IPS-15b (cell line): ENCODE measurements around the gene KBTBD12.
"Not testable (repeated sequence)": the region's sequence is repeated elsewhere in the genome, so short reads cannot be mapped to it uniquely, and the experiment has no call there.

Source experiments
- H3K27me3 ChIP-seq: one replicate; pipeline ENCODE4 v1.6.1; 2013; ENCODE audit warnings: low read length; ENCODE audit not compliant: control insufficient read depth, insufficient read depth
- H3K36me3 ChIP-seq: one replicate; pipeline ENCODE4 v1.6.1; 2013; ENCODE audit warnings: low read length; ENCODE audit not compliant: control insufficient read depth, insufficient read depth
- H3K4me1 ChIP-seq: one replicate; pipeline ENCODE4 v1.6.1; 2013; ENCODE audit warnings: mild to moderate bottlenecking, low read length; ENCODE audit not compliant: control insufficient read depth, insufficient read depth
- H3K4me3 ChIP-seq: one replicate; pipeline ENCODE4 v1.5.1; 2013; ENCODE audit warnings: low read depth, low read length
- H3K9ac ChIP-seq: one replicate; pipeline ENCODE4 v1.6.1; 2013; ENCODE audit warnings: low read depth, mild to moderate bottlenecking, low read length
- H3K9me3 ChIP-seq: one replicate; pipeline ENCODE4 v1.6.1; 2013; ENCODE audit warnings: mild to moderate bottlenecking, low read length; ENCODE audit not compliant: control insufficient read depth, insufficient read depth

KBTBD12 gene

DNA sequence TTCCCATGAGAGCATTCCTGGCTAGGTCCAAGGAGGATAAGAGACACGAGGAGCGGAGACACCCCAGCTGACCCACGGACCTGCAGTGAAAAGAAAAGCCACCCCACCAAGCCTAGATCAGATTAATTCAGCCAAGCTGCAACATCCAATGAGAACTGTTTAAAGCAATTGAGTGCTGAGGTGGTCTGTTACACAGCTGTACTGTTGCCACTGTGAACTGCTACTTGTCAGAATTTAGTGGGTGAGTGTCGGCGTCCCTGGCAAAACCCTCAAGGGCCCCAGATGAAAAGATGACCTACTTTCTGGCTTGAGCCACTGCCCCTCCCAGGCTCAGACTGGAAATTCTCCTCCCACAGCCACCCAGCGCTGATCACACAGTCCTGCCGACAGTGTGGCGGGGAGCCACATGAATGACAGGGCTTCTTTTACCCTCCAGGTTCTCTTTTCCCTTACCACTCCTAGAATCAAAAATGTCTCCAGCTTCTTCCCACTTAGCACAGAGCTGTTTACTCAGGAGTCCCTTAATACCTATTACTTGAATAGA lies 26.4 kb upstream of the KBTBD12 start:
- H3K36me3 ChIP-seq = no peaks in the 10 kb centered on the region
- no peaks in the 10 kb centered on the region for H3K4me1 ChIP-seq
- no peaks in the 10 kb centered on the region for H3K9me3 ChIP-seq
- H3K27me3 ChIP-seq = no peaks in the 10 kb centered on the region
- no peak overlapping the region for H3K4me3 ChIP-seq
- H3K9ac ChIP-seq = no peak overlapping the region

DNA sequence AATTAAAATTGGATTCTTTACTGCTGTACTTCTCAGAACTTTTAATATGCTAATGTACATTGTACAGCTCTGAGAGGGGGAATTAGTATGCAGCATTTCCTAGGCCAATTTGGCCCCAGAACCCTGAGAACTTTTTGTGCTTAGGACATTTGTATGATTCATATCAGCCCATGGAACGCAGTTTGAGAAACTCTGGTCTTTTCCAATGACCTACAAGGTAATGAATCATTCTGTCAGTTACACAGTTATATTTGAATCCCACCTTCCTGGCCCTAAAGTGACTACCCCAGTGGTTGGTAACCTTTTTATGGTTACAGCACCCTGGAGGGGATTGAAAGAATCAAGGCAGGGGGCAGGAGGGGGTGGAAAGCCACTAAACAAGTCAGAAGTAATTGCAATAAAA lies 25.6 kb upstream of the KBTBD12 start:
- Histone ChIP-seq H3K9ac (no peak overlapping the region), H3K4me3 (no peak overlapping the region), H3K27me3 (no peaks in the 10 kb centered on the region), H3K9me3 (no peaks in the 10 kb centered on the region), H3K36me3 (no peaks in the 10 kb centered on the region), H3K4me1 (no peaks in the 10 kb centered on the region)

DNA sequence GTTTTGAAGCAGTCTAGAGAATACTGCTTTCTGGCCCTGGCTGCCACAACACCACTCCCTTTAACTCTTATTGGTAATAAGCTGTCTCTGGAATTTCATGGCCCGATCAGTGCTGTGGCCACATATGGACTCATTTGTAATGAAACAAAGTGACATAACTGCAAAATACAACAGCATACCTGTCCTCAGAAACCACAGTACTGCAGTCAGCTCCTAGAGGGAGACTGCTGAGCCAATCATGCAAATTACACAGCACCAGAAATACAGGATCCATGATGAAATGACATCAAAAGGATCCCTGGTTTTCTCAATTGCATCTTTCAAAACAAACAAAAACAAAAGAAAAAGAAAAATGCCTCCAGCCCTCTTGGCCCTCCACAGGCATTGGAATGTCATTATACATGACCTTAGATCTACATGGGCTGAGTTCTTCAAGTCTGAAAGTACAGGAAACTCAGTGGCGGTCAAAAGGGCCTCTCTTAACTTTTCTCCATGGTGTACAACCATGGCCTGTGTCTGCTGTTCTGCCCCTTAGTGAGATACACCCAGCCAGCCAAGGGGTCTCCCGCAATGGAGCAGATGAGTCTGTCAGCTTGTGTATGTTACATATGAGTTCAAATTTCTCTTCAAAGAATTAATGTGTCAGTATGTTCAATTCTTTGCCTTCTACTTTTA lies 24.9 kb upstream of the KBTBD12 start:
- H3K4me3 ChIP-seq = no peak overlapping the region
- no peaks in the 10 kb centered on the region for H3K9me3 ChIP-seq
- no peaks in the 10 kb centered on the region for H3K27me3 ChIP-seq
- no peaks in the 10 kb centered on the region for H3K4me1 ChIP-seq
- H3K9ac ChIP-seq = no peak overlapping the region
- H3K36me3 ChIP-seq = no peaks in the 10 kb centered on the region

DNA sequence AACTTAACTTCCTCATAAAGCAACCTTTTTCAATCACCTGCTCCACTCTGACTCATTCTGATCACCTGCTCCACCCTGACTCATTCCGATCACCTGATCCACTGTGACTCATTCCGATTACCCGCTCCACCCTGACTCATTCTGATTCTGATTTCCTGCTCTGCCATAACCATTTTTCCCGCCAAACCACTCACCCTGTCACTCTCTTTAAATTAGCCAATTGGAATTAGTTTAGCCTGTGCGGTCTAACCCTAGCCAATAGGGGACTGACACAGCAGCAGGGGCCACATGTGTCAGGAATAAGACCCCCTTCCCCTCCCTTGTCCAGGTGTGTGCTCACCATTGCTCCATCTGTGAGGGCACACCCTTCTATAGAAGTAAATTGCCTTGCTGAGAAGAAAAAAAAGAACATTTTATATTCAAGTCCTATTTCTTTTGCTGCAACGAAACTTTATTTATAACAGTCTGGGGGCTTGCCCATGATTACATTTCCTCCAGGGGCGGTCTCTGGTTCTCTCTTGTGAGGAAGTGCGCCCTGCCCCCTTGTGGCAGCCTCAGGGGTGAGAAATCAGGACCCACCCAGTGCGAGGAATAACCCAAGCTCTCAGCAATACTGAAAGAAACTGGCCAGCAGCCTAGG lies 24.3 kb upstream of the KBTBD12 start:
- not testable (repeated sequence) for H3K9ac ChIP-seq, H3K36me3 ChIP-seq, H3K9me3 ChIP-seq

DNA sequence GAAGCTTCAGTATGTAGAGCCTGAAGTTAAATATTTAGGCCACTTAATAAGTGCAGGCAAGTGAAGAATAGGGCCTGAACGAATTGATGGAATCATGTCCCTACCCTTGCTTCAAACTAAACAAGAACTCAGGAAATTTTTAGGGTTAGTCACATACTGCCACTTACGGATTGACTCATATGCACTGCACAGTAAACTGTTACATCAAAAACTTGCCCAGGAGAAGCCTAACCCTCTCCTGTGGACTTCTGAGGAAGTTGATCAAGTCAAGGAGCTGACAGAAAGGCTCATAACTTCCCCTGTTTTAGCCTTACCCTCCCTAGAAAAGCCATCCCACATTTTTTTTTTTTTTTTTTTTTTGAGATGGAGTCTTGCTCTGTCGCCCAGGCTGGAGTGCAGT lies 20.6 kb upstream of the KBTBD12 start:
- H3K9me3 ChIP-seq = no peaks in the 10 kb centered on the region
- no peaks in the 10 kb centered on the region for H3K4me1 ChIP-seq
- H3K4me3 ChIP-seq = no peak overlapping the region
- no peak overlapping the region for H3K9ac ChIP-seq
- no peaks in the 10 kb centered on the region for H3K36me3 ChIP-seq
- no peaks in the 10 kb centered on the region for H3K27me3 ChIP-seq

More for the DNA sequence above, 24.3 kb upstream of the KBTBD12 start:
- not testable (repeated sequence) for H3K4me3 ChIP-seq, H3K27me3 ChIP-seq, H3K4me1 ChIP-seq

DNA sequence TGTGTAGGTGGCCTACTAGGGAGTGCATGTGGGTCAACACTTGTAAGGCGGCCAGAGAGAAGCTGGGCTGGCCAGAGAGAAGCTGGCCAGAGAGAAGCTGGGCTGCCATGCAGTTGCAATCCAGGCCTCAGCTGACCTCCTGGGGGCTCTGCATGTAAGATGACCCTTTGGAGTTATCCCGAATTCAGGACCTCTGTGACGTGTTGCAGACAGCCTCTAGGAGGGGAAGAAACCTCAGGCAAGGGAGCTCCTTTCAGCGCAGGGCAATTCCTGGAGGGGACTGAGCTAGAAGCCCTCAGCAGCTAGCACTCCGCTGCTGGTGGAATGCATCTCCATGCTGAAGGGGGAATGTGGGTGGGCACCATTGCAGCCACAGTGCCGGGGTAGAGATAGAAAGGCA lies 15.8 kb upstream of the KBTBD12 start:
- no peaks in the 10 kb centered on the region for H3K9me3 ChIP-seq
- H3K9ac ChIP-seq = no peak overlapping the region
- no peaks in the 10 kb centered on the region for H3K27me3 ChIP-seq
- no peaks in the 10 kb centered on the region for H3K4me1 ChIP-seq
- no peak overlapping the region for H3K4me3 ChIP-seq
- H3K36me3 ChIP-seq = no peaks in the 10 kb centered on the region

DNA sequence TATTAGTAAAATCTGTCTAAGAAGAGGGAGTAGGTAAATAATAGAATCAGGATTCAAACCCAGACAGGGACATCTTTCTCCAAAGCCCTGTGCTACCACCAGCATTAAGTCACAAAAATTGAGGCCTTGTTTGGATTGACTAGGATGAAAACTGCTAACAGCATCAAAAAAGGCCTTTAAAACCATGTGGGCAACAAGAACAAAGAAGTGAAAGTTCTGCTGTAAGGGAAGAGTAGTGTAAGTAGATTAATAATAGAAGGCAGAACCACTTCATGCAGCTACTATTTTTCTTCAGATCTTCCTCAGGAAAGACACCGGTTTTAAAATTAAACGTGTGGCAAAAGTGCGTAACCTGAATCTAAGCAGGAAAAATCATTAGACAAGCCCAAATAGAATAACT lies 15.3 kb upstream of the KBTBD12 start:
- no peaks in the 10 kb centered on the region for H3K9me3 ChIP-seq
- no peaks in the 10 kb centered on the region for H3K4me1 ChIP-seq
- H3K4me3 ChIP-seq = no peak overlapping the region
- H3K9ac ChIP-seq = no peak overlapping the region
- no peaks in the 10 kb centered on the region for H3K27me3 ChIP-seq
- H3K36me3 ChIP-seq = no peaks in the 10 kb centered on the region

DNA sequence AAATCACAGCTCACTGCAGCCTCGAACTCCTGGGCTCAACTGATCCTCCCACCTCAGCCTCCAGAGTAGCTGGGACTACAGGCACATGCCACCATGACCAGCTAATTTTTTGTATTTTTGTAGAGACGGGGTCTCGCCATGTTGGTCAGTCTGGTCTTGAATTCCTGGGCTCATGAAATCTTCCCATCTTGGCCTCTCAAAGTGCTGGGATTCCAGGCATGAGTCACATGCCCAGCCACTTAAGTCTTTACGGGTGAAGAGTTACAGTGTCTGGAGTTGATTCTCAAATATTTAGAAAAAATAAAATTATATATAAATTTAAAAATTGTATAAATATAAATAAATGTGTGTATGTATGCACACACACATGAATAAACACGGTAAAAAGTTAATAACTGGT lies 14.5 kb upstream of the KBTBD12 start:
- H3K9me3 ChIP-seq = no peaks in the 10 kb centered on the region
- H3K27me3 ChIP-seq = no peaks in the 10 kb centered on the region
- H3K4me3 ChIP-seq = no peak overlapping the region
- H3K9ac ChIP-seq = no peak overlapping the region
- no peaks in the 10 kb centered on the region for H3K36me3 ChIP-seq
- no peaks in the 10 kb centered on the region for H3K4me1 ChIP-seq

DNA sequence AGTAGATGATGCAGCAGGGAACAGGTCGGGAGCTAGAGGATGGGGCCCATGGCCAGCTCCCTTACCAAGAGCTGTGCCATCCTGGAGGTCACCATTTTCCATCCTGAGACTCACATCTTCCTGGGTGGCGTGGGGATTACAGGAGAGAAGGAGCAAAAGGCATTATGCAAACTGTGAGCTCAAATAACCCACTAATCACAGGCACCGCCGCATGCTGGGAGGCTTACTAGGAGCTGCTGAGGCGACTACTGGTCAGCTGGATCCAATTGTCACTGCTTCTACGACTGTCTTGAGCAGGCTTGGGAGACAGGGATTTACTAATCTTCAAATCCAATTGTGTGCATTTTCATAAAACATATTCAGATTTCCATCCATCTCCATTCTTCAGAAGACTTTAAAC lies 12.5 kb upstream of the KBTBD12 start:
- Histone ChIP-seq H3K4me1 (no peaks in the 10 kb centered on the region), H3K36me3 (no peaks in the 10 kb centered on the region), H3K4me3 (no peak overlapping the region), H3K9me3 (no peaks in the 10 kb centered on the region), H3K27me3 (no peaks in the 10 kb centered on the region), H3K9ac (no peak overlapping the region)

DNA sequence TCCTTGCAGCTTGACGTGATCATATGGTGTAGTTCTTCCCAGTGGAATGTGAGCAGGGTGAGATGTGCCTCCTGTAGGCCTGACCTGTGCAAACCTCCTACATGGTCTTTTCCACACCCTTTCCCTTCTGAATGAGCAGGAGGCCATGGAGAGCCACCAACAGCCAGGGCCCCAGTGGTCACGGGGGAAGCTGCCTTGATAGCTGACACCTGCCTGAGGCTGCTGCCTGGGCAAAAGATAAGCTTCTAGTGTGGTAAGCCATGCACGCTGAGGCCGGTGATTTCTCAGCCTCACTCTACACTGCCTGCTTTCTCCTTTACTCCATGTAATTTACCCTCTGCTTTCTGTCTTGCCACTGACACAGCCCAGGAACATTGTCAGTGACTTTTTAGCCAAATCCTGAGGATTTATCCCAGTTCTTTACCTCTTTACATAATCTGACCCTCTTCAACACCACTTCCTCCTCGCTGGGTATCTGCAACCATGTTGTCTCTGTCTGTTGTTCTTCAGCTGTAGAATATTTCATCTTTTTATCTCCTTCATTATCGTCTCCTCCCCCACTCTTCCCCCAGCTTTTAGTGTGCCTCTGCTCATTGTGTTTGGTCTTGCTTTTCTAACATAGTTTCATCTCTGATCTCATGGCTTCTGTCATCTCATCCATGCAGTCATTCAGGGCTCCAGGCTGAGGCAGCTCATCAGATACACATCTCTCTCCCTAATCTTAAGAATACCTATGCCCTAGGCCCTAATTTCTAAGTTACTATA lies 11.2 kb upstream of the KBTBD12 start:
- no peak overlapping the region for H3K4me3 ChIP-seq
- H3K36me3 ChIP-seq = no peaks in the 10 kb centered on the region
- no peak overlapping the region for H3K9ac ChIP-seq
- no peaks in the 10 kb centered on the region for H3K27me3 ChIP-seq
- no peaks in the 10 kb centered on the region for H3K4me1 ChIP-seq
- H3K9me3 ChIP-seq = no peaks in the 10 kb centered on the region

DNA sequence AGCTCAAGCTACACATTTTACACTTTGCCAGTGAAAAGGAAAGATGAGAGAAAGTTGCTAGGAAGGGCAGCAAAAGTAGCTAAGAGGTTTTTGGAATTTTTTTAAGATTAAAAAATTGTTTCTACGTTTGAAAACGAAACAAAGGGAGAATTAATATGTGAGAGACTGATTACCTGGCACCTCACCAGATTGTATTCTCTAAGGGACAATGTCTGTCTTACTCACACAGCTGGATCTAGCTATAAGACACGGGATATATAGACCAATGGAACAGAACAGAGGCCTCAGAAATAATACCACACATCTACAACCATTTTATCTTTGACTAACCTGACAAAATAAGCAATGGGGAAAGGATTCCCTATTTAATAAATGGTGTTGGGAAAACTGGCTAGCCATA lies 9.5 kb upstream of the KBTBD12 start:
- H3K4me3 ChIP-seq = no peak overlapping the region
- no peak overlapping the region for H3K9ac ChIP-seq
- H3K27me3 ChIP-seq = no peaks in the 10 kb centered on the region
- no peaks in the 10 kb centered on the region for H3K36me3 ChIP-seq
- H3K9me3 ChIP-seq = no peaks in the 10 kb centered on the region
- no peaks in the 10 kb centered on the region for H3K4me1 ChIP-seq

DNA sequence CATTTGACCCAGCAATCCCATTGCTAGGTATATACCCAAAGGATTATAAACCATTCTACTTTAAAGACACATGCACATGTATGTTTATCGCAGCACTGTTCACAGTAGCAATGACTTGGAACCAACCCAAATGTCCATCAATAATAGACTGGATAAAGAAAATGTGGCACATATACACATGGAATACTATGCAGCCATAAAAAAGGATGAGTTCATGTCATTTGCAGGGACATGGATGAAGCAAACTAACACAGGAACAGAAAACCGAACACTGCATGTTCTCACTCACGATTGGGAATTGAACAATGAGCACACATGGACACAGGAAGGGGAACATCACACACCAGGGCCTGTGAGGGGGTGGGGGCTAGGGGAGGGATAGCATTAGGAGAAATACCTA lies 8.4 kb upstream of the KBTBD12 start:
- not testable (repeated sequence) for H3K9ac ChIP-seq, H3K4me3 ChIP-seq, H3K36me3 ChIP-seq, H3K27me3 ChIP-seq, H3K4me1 ChIP-seq, H3K9me3 ChIP-seq
